IPS-18c (cell line): Measurements from ENCODE around the gene SH3RF3.

Source experiments
- H3K4me3 ChIP-seq: 2 replicates; pipeline ENCODE4 v1.7.0; 2013; ENCODE audit warnings: low read depth, mild to moderate bottlenecking, low read length, moderate library complexity; ENCODE audit not compliant: insufficient read depth
- H3K9me3 ChIP-seq: one replicate; pipeline ENCODE4 v1.6.1; 2013; ENCODE audit warnings: mild to moderate bottlenecking, low read length, moderate library complexity; ENCODE audit not compliant: control insufficient read depth, insufficient read depth

Gene SH3RF3

DNA sequence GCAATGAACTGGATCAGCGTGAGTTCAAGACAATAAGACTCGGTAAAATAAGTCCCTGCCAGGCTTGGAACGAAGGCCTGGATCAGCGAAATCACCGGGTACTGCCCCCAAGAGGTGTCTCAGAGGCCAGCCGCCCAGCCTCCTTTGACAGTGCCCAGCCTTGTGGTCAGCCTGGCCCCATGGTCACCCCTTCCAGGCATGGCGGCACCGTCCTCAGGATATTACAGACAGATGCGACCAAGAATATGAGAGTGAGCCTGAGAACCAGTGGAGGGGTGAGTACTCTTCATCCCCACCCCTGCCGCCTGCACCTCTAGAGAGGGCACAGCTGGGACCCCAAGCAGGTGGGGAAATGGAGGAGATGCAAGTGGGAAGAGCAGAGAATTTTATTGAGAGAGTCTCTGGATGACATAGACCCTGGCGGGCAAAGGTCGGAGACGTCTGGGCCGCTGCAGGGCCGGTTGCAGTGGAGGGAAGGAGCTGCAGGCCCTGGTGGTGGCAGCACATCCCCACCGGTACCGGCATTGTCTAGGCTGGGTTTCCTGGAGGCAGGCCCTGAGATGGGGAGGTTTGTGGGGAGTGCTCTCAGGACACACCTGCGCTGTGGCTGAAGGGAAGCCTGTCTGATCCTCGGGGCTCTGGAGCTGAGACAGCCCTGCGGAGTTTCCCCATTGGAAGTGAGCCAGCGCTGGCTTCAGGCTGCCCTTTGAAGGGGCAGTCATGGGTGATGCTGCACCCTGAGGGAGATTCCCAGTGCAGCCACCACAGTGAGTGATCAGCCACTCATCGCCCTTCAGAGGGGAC, 294.8 kb downstream of the SH3RF3 start:
- Histone ChIP-seq H3K9me3 (no peaks in the 10 kb centered on the region), H3K4me3 (no peak overlapping the region)

DNA sequence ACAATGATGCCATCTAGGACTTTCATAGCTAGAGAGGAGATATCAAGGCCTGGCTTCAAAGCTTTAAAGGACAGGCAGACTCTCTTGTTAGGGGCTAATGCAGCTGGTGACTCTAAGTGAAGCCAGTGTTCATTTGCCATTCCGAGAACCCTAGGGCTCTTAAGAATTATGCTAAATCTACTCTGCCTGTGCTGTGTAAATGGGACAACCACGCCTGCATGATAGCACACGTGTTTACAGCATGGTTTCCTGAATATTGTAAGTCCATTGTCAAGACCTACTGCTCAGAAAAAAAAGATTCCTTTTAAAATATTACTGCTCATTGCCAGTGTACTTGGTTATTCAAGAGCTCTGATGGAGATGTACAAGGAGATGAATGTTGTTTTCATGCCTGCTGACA, 296.4 kb downstream of the SH3RF3 start:
- Histone ChIP-seq H3K9me3 (no peaks in the 10 kb centered on the region), H3K4me3 (no peak overlapping the region)

DNA sequence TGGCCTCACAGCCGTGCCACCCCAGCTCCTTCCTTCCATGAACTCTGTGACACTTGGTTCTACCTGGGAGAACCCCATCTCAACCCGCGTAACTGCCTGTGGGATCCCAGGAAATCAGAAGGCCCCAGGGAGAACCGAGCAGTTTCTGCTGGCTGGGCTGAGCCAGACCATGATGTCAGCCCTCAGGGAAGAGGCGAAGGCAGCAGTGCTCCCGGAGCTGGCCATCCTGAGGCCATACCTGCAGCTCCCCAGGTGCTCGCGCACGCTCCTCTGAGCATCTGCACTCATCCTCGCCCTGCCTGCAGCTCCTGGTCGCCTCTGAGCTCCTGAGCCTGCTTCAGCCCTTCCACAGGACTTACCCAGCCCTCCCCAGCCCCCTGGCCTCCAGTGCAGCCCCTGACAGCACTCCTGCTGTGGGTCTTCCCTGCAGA, 298.7 kb downstream of the SH3RF3 start:
- peaks cover 2% of the 10 kb centered on the region for H3K9me3 ChIP-seq
- no peak overlapping the region for H3K4me3 ChIP-seq

DNA sequence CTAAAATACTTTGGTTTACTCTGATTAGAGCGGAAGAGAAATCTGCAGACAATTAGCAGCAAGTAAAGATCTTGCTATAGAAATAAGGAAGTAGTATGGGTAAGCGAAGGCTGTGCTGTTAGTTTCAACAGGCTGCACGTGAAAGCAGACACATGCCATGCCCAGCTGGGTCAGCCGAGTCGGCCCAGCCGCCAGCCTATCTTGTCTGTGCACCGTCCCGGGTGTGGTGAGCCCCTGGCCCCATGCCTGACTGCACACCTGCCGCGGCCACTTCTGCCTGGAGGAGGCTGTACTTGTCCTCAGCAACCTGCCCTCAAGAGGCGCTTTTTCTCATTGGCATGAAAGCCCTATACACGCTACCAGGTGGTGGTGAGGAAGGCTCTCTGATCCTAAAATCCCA, 299.3 kb downstream of the SH3RF3 start:
- Histone ChIP-seq H3K9me3 (peaks cover 2% of the 10 kb centered on the region), H3K4me3 (no peak overlapping the region)

DNA sequence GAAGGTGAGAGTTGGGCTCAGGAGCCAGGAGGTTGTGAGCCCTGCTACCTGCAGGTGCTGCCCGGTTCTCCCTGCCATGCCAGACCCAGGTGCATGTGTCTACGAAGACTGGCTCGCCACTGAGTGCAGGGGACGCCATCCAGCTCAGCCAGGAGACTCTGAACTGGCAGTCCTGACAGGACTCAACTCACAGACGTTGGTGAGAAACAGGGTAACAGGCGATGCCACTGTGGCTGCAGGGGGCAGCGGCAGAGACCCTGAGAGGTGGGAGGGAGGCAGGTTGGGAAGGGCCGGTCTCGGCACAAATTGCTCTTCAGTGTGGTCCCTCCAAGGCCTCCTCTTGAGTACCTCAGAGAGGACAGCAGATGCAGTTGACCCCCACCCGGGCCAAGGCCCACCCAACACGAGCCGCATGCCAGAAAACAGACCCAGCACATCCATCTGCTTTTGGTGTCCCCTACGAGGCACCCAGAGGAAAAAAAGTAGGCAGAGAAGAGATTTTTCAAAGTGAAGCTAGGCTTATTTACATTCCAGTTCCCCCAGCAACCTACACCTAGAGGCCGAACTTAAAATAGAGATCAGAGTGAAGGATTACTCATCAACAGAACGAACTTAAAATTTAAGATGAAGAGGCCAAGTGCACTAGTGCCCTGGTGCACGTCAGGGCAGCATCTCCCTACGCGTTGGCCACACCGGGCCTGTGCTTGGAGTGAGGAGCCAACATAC, 300.0 kb downstream of the SH3RF3 start:
- H3K9me3 ChIP-seq: peaks cover 2% of the 10 kb centered on the region
- no peak overlapping the region for H3K4me3 ChIP-seq

DNA sequence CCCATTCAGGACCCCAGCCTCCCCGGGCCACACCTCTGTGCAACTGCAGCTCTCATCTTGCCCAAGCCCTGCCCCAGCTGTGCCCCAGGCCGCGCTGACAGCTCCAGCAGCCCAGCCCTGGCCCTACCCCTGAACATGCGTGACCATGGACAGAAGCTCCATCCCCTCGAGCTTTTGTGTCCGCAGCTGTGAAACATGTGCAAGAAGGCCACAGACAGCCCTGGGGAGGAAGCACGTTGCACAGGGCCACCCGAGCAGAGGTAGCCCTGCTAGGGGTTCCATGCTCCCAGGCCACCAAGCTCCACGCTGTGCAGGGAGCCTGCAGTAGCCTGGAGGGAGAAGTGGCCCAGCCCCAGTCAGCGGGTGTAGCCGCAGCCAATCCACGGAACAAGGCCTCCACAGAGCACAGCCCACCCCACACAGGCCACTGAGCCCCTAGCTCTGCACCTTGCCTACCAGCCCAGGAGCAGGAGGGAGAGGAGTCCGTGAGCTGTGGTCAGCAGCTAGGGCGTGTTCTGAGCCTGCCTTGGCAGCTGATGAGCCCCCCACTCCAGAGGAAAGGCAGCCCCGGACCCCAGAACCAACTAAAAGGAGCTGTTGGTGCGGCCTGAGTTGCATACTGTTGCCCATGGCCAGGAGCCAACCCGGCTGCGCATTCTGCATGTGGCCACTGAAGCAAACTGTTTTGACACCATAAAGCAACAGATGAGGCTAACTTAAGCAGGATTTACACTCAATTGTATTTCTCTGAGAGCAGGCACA, 300.7 kb downstream of the SH3RF3 start:
- Histone ChIP-seq H3K9me3 (peaks cover 2% of the 10 kb centered on the region), H3K4me3 (no peak overlapping the region)

DNA sequence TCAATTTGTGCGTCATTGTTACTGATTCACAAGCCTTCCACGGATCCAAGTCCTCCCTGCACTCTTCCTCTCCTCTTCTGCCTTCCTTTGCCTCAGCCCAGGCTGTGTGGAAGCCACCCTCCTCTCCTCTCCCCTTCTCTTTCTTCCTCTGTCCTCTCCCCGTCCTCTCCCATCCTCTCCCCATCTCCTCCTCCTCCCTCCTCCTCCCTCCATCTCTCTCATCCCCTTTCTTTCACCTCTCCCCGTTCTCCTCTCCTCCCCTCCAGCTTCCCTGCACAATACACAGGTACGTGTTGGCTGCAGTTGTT, 301.3 kb downstream of the SH3RF3 start:
- H3K4me3 ChIP-seq: no peak overlapping the region
- peaks cover 2% of the 10 kb centered on the region for H3K9me3 ChIP-seq

DNA sequence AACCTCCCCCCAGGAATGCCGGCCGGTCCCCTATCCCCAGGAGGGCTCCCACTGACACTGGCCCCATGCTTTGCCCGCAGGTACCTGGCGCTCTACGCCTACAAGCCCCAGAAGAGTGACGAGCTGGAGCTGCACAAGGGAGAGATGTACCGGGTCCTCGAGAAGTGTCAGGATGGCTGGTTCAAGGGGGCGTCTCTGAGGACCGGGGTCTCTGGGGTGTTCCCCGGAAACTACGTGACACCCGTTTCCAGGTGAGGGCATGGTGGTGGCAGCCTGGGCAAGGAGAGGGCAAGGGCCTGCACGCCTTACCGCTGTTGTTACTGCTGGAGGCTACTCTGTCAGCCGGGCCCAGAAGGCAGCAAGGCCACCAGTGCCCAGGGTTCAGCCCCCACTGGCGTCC, 303.4 kb downstream of the SH3RF3 start:
- Histone ChIP-seq H3K9me3 (peaks cover 2% of the 10 kb centered on the region), H3K4me3 (no peak overlapping the region)

DNA sequence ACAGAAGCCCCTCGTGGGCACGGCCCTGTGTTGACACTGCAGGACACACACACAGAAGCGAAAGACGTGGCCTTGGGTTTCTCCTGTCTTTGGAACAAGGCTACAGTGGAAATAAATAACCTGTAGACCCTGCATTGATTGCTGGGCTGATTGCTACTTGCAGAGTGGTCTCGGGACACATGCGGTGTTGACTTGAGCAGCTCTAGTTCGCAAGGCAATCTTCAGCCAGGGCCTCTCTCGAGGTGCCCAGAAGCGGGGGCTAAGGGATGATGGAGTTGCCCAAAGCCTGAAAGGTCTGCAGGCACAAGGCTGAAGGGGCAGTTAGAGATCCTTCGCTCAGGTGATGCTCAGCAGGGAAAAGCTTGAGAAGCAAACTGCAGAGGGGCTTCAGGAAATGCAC, 304.5 kb downstream of the SH3RF3 start:
- Histone ChIP-seq H3K4me3 (no peak overlapping the region), H3K9me3 (peaks cover 2% of the 10 kb centered on the region)

DNA sequence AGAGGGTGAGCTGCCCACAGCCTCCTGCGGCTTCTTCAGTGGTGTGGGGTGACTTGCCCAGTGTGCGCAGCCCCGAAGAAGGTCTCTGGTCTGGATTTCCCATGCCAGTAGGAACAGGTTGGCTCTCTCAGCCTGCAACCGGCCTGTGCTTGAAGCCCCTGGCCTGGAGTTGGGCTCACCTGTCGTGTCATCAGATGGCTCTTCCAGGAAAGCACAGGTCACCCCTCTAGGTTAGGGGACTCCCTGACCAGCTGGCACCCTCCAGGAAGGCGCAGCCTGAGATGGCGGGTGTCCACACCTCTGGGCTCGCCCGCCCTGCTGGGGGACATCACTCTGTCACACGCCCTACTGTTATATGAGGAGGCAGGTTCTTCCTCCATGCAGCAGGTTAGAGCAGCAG, 304.9 kb downstream of the SH3RF3 start:
- Histone ChIP-seq H3K9me3 (peaks cover 2% of the 10 kb centered on the region), H3K4me3 (no peak overlapping the region)

DNA sequence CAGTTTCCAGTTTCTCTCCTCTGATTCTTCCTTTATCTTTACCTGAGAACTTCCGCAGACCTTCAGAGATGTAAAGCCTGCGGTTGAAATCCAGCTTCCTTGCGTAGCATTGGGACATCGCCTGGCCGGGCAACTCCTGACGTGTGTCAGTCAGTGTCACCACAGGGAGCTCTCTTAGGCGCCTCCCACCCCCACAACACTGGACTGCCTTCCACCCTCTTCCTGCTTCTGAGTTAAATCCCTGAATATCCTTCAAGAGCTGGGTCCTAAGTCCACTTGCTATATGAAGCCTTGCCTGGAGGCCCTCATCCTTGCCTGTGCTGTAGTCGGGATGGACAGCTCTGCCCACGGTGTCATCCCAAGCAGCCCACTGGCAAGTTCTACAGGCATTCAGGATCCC, 305.3 kb downstream of the SH3RF3 start:
- H3K4me3 ChIP-seq: no peak overlapping the region
- H3K9me3 ChIP-seq: peaks cover 2% of the 10 kb centered on the region

DNA sequence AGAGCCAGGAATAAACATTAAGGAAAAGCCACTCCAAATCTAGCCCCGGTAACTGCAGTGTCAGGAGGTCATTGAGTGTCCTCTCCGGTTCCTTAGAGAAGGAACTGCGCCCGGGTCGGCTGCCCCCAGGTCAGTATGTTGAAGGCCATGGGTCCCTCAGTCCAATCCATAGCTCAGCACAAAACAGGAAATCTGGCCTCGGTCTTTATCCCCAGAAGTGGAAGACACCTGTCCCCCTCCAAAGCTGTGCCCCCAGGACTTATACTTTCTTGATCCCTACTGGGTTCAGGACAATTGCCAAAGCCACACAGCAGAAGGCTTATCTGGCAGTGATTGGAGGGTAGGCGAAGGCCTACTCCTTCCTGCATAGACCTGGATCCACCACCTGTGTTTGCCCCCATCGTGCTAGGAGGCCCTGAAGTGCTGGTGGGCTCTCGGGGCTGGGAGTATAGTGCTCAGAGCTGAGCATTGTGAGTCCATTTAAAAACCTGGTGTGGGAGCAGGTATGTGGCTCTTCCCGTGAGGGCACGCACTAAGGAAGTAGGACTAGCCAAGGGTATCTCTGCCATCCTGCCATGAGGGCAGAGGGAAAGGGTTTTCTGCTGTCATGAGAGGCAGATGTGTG, 306.2 kb downstream of the SH3RF3 start:
- H3K4me3 ChIP-seq: no peak overlapping the region

DNA sequence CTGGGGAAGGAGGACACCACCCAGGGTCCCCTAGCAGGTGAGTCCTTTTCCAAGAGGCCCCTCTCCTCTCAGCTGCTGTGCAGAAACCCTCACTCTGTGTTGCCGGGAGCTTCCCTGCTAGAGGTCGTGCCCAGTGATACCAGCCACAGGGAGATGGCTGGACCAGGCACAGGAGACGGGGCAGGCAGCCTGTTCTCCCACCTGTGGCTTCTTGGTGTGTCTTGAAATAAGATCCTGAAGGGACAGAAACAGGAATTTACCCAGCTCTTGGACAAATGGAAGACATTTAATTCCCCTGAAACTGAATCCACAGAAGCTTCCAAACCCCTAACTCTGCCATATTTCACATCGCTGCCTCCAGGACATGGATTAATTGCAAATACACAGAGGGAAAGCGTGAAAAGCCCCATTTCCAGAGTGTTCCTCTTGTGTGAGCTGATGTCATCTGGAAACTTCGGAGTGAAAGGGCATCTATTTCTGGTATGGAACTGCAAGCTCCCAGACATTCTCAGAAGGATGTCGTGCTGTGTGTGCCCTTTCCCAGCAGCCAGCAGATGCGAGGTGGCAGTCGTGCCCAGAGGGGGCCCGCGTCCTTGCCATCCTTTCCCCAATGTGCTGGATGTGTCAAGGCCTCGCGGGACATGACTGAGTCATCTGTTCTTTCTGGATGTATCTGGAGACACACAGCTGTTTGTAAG, 307.0 kb downstream of the SH3RF3 start:
- no peak overlapping the region for H3K4me3 ChIP-seq
- H3K9me3 ChIP-seq: peaks cover 2% of the 10 kb centered on the region

More for the DNA sequence above, 306.2 kb downstream of the SH3RF3 start:
- H3K9me3 ChIP-seq: peaks cover 2% of the 10 kb centered on the region

DNA sequence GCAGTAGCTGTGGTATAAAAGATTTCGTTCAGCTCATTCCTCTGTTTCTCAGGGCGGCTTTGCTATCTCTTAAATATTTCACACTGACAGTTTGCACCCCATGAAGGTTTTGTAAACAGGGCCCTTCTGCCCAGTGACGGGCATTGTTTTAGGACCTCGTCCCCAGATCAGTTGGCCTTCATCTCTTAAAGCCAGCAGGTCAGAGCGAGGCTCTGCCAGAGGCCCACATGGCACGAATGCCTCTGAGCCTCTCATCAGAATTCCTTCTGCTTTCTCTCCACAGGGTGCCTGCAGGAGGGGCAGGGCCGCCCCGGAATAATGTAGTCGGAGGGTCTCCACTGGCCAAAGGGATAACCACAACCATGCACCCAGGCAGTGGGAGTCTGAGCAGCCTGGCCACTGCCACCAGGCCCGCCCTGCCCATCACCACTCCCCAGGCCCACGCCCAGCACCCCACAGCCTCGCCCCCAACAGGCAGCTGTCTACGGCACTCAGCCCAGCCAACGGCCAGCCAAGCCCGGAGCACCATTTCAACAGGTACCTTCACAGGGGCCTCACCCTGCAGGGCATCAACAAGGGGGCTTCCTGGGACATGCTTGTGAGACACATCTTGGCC, 307.7 kb downstream of the SH3RF3 start:
- no peak overlapping the region for H3K4me3 ChIP-seq
- peaks cover 2% of the 10 kb centered on the region for H3K9me3 ChIP-seq

DNA sequence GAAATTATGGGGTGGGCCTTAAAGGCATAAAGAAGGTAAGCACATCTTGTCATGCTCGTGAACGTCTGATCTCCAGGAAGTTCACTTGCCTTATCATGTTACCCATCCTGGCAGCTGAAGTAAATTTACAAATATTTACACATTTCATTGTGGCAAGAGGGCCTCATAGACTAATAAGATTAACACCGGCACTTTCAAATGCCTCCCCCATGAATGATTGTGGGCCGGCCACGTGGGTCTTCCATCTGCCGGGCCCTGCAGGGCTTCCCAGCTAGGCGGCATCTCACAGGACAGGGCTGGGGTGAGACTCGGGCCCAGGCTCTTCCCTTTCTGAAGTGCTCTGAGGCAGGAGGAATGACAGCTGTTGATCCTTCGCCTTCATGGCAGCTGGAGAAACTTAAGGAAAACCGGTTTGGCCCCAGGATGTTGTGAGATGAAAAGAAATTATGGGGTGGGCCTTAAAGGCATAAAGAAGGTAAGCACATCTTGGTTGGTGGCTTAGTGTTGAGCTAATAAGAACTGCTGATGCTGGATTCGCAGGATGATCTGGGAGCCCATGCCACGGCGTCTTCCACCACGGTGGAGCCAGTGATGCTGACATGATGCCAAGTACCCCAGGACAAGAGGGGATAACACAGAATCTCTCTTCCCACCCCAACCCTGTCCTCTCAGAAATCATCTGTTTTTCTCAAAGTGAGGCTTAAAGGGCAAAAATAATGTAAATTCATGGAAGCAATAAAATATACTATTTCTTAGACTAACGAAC, 308.5 kb downstream of the SH3RF3 start:
- Histone ChIP-seq H3K9me3 (no peaks in the 10 kb centered on the region), H3K4me3 (no peak overlapping the region)

DNA sequence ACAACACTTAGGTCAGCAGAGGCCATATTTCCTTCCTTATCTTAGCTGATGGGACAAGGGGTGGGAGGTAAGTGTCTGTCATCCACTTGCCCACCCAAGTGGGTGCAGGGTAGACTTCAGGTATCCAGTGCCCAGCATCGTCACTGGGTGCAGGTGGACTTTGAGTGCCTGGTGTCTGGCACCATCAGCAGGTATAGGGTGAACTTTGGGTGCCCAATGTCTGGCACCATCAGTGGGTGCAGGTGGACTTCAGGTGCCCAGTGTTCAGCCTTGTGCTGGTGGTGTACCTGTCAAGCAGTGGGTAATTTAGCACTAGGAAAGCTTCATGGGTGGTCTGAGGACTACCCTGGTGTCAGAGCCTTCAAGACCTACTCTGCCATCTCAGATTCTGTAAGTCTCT, 309.1 kb downstream of the SH3RF3 start:
- Histone ChIP-seq H3K4me3 (no peak overlapping the region), H3K9me3 (no peaks in the 10 kb centered on the region)
